ENCODE data around the gene DHCR24.

DHCR24 gene

DNA sequence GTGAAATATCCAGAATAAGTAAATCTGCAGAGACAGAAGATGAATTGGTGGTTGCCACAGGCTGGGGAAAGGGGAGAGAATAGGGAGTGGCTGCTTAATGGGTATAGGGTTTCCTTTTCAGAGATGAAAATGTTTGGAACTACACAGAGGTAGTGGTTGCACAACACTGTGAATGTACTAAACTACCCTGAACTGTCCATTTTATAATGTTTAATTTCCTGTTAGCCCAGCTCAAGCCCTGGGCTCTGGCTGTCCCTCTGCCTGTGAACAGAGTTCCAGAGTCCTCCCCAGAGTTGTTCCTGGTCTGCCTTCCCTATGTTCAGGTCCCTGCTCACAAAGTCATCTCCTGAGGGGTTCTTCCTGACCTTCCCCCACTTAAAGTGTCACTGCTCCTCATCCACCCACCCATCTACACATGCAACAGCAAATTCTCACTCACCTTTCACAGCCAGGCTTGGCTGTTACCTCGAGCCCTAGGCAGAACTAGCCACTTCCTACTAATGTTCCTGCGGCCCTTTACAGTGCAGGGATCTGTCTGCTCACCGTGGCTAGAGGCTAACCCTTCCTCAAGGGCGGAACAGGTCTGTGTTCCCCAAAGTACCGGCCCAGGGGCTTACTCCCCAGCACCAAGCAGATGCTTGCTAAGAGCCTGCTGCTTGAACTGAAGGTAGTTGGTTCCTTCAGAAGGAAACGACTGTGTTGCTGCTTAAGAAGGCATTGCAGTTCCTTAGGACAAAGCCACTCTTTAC, 22.4 kb downstream of the DHCR24 start:
- no peak for DNase-seq

DNA sequence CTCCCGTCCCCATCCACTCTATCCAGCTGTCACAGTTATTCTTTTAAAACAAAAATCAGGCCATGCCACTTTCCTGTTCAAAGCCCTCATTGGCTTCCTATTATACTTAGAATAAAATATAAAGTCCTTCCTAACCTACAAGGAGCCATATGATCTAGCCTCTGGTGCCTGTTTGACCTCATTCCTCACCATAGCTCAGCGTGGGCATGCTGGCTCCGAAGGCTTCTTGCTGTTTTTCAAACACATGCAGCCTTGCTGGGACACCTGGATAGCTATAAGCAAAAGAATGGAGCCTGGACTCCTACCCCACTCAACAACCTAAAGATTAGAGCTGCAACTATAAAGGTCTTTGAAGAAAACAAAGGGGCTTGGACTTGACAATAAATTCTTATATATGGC, 23.7 kb downstream of the DHCR24 start:
- DNase-seq, result no peak

DNA sequence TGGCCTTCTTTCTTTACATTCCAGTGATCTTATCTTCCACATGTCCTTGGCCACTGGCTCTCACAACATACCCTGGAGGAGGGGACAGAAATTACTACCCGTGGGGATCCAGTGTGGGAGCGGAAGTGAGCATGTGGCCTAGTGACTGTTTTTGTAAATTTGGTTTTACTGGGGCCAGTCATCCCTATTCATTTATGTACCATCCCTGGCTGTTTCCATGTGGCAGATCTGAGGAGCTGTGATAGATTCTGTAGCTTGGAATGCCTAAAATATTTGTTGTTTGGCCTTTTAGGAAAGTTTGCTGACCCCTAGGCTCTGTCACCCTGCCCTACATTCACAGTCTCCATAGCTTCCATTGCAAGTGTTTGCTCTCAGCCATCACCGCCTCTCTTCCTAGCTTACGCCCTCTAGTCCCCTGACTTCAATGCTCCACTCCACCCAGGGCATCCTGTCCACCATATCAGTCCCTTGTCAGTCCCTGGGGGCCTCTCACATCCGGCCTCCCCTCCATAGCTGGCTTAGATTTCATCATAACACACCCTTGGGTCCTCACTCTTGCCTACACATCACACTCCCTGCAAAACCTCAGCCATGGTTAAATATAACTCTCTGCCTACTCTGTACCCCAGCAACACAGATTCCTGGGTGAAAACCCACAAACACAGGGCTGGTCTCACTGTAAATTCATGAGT, 25.8 kb downstream of the DHCR24 start:
- DNase-seq, result no peak

DNA sequence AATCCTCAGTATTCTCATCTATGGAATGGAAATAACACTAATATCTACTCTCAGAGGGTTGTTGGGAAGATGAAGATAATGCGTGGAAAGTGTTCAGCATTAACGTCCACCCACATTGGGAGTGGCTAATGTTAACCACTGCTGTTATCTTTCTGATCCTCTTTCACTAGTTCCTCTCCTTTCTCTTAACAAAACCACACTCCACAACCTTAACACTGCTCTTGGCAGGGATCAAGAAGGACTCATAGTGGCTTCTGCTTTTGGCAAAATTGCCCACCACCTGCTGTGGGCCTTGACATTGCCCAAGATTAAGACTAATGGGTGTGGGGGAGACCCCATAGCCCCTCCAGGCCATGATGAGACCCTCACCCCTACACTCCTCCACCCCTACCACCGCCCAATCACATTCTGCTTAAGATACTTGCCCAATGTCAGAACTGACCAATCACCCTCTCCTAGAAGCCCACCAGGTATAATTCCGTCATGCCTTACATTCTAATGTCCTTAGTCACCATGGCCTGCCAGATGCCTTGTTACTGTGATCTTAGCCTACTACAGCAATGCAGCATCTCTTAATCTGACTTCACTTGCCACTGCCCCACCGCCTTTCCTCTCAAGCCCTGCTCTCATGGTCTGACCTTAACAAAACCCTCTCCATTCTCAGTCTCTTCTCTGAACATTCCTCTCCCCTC, 27.1 kb downstream of the DHCR24 start:
- DNase-seq, result no peak

DNA sequence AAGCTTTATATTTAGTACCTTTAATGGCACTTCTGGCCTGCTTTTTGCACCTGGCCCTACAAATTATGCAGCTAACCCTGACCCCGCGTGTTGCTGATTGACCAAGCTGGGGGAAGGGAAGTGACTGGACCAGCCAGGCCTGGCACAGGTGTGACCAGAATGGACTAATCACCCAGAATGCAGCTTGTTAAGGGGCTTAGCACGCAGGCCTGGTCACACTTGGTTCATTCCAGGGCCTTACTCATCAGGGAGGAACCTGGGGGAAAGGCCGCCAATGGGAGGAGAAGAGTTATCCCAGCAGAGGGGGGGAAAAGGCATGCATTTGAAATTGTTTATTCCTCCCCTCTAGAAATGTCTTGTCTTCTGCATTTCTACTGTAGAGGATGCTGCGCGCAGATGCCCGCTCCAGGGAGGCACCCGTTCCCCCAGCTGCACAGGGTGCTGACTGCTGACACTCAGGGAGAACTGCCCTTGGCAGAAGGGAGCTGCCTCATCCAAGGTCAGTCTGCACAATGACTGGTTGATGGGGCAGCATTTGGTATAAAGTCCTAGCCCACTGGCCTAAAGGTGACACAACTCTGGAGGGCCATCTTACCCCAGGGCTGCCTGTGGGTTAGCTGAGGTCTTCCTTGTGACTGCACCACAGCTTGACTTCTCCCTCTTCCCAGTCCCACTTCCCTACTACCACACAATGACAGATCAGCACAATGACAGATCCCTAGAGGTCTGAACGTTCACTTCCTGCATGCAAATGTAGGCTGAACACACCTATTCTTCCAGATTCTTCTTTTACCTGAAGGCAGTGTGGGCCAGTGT, 29.0 kb downstream of the DHCR24 start:
- DNase-seq, result no peak

DNA sequence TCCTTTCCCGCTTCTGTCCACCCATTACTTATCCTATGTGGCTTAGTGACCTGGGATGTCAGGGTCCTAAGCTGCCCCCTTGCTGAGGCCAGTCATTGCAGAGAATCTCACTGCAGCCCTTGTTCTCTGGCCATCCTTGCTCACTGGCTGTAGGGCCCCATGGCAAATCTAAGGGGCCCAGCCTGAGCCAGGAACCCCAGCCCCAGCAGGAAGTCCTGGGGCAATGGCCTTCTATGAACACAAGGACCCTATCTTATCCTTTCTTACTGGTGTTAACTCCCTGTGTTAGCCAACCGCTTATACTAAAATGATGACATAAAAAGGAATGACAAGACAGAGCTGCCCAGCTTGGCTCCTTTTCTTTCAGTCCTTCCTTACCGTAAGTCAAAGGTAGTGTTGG, 29.9 kb downstream of the DHCR24 start:
- no peak for DNase-seq

DNA sequence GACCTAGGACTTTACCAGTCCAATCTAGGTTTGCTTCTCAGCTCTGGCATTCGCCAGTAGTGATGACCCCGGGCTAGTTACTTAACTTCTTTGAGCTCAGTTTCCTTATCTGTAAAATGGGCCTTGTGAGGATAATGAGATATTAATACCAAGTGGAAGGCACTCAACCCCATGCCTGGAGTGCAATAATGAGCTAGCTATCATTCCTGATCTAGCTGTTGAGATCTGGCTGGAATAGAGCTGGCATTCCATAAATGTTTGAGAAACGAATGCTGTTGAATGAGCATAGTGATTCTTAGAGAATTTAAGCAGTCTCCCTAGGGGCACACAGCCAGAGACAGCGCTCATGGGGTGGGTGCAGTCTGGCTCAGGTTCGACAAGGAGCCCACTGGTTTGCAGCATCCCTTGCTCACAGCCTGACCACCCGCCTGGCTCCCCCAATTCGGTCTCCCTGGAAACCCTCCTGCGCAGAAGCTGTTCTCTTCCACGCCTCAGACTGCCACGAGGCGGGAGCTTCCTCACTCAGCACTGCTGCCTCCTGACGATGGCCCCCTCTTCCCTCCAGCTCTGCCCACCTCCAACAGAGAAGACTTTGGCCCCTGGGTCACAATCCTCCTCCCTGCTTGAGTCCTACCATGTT, 32.5 kb downstream of the DHCR24 start:
- no peak for DNase-seq

DNA sequence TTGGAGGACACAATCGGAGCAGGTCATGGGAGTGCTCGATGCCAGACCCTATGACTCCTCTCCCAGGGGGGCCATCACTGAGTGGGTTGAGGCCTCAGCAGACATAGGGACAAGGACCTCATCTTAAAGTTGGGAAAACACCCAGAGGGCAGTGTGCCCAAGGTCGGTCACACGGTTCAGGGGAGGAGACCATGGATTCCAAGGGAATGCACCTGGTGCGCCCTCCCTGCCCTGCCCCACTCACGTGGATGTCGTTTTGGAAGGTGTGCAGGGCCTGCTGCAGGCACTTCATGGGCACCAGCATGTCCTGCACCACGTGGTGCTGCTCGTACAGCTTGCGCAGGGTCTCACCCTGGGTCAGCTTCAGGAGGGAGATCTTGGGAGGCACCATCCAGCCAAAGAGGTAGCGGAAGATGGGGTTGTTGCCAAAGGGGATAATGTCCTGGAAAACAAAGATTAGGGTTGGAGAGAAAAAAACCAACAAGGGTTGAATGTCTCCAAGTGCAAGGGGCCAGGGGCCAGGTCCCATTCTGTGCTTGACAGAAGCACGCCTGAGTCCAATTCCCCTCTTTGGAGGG, 33.1 kb downstream of the DHCR24 start:
- DNase-seq, result no peak

DNA sequence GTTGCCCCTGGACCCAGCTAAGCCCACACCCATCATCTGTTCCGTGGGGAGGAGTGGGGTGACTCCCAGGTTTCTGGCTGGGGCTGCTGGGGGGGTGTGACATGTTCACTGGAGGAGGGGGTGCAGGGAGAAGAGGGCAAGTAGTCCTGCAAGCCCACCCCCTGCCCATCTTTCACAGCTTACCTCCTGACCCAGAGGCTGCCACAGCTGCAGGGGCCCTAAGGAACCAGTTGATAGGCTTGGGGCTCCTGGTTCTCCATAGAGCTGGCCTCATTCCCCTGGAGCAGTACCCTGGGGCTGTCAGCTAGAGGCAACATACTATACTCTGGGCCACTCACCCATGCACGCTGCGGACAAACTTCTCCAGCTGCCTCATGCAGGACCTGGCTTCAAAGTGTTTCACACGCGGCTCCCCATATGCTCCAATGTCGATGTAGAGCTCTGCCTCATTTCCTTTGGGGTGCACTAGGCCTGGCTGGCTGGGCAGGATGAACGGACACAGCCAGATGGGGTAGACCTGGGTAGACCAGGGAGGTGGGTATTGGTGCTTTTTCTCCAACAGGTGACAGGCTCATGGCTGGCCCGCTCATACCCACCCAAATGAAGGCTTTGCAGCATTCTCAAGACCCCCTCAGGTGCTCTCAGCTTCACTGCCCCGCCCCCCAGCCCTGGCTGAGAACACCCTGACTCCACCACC, 33.8 kb downstream of the DHCR24 start:
- DNase-seq, result no peak

DNA sequence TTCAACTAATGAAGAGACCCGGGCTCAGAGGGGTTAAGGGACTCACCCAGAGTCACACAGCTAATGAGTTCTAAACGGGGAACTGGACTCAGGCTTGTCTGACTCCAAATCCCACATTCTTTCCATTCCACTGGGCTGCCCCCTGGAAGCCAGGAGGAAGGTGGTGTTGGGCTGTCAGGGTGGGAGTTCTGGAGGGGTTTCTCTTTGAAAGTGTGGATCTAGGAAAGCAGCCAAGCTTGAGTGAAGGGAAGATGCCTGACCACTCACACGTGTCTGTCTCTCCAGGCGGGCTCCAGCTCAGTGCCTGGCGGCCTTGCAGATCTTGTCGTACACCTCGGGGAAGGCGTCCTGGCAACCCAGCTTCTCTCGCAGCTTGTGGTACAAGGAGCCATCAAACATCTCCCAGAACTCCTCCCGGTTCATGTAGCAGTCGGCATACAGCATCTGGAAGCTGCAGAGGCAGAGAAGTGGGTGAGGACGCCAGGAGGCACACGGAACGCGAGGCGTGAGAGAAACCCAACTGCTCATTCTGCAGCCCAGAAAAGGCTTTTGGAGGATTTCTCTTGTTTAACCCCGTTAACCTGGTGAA, 35.0 kb downstream of the DHCR24 start:
- DNase-seq, result no peak

DNA sequence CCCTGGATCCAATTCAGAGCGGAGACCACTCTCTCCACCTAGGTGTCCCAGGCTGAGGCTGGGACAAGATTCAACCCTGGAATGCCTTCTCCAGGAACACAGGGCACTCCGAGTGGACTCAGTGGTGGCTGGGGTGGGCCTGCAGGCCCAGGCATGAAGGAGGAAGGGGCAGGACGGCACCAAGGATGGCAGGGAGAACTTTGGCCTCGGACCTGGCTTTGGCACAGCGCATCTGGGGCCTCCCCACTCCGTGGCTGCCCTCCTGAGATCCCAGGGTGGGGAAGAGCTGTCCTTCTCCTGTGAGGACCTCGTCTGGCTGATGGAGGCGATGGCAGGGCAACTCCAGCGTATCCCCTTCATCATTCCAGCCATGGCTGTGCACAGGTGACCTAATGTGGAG, 35.6 kb downstream of the DHCR24 start:
- no peak for DNase-seq

DNA sequence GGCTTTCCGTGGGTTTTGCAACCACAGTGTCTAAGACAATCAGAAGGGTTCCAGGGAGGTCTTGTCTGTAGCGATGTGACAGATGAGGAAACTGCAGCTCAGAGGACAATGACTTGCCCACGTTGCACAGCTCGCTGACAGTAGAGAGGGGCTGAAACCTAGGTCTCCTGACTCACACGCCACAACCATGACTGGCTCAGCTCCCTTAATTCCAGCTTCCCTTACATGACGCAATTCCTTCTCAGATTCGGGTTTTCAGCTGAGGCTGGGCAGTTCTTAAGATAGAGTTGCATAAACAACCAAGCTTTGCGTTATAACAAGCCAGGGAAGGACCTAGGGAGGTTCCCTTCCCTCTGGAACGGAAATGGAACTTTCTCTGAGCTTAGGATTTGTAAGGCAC, 36.3 kb downstream of the DHCR24 start:
- no peak for DNase-seq

DNA sequence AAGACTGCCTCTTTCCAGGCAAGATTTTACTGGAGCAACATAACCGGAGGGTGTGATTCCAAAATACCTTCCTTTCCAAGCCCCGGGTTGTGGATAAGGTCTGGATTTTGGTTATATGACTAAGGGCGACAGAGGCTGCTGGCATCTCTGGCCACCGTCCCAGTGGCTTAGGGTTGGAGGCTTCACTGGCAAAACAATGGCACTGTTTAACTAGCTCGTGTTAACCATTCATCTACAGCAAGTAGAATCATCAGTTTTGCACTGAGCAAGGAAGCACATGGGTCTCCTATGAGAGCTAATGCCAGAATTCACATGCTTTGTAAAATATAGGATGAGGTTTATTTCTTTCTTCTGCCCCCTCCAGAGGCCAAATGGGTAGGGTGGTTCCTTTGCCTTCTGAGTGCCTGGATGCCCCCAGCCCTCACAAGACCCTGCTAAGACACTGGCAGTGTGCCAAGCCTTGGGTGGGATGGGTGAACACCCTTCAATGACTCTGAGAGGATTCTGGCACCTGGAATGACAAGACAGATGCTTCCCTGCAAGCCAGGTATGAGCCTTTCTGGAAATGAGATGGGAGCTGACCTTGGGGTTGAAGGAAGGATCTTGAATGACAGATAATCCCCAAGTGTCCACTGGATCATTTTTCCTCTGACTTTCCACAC, 36.8 kb downstream of the DHCR24 start:
- no peak for DNase-seq

DNA sequence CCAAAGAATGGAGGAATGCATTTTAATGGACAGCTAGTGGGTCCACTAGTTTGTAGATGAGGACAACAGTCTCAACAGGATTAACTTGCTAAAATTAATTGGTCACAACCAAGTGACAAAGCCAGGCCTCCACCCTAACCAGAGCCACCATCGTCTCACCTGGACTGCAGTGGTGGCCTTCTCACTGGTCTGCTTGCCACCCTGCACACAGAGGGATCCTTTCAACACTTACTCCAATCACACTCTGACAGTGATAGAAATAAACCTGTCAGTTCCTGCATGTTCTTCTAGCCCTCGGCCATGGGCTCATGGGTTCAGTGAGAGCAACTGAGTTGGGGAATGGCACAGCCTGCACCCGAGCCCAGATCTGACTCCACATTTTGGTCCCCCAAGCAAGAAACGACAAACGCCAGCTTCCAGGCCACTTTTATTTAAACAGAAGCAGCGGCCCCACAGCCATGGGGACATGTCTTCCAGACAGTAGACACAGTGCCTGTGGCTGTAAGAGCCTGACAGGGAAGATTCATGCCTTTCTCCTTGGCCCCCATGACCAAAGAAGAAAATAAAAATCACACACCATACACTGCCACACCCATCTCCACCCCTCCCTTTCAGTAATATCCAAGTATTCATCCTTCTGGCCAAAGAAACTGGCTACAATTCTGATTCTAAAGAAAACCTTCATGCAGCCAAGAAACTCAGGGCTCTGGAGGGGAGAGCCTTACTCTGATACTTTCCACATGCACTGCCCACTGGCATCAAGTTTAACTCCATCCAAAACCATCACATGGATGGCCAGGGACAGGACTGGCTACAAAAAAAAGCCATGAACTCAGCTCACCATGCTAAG, 37.6 kb downstream of the DHCR24 start:
- DNase-seq, result no peak

DNA sequence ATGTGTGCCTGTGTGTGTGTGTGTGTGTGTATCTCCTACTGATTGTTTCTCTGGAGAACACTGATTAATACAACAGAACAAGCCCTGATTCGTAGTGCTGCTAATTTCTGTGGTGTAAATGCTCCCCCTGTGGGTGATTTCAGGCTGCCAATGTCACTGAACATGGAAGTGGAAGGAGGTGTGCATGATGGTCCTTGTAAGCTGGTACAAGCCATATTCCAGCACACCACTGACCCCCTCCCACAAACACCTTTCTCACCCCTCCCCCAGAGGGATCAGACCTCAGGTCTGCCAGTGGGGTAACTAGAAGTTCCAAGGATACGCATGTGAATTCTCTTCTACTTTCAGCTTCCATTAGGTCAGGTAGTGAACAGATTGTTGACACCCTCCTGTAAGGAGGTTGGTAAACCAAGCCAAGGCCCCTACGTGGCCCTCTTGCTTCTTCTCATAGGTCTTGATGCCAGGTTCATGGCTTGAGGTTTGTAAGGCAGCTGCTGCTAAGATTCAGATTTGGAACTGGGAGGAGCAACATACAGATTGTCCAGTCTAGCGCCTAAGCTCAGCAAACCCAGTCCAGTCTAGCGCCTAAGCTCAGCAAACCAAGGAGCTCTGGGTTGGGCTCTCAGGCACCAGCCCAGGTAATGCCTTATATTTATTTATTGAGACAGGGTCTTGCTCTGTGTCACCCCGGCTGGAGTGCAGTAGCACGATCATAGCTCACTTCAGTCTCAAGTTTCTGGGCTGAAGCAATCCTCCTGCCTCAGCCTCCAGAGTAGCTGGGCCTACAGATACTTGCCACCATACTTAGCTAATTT, 38.7 kb downstream of the DHCR24 start:
- DNase-seq, result no peak

DNA sequence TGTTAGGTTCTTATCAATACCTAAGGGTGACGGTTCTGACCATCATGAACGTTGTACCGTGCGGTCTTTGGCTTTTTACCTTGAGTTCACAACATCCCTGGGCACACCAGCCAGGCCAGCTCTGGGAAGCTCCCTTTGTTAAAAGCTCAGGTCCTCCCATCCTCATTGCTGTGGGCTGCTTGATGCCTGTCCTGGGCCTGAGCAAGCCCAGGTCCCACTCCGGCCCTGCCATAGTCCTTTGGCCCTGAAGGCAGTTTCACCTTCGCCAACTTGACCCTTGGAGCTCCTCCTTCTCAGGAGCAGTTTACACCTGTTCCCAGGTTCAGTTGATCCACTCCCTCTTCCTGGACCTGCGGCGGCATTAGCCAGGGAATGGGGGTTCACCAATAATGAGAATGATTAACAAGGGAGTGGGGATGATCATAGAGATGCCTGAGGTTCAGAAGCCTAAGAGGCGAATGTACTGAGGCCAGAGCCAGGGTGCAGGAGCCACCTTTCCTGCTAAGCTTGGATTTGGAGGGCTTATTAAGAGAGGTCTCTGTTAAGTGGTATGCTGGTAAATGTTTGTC, 40.2 kb downstream of the DHCR24 start:
- no peak for DNase-seq

DNA sequence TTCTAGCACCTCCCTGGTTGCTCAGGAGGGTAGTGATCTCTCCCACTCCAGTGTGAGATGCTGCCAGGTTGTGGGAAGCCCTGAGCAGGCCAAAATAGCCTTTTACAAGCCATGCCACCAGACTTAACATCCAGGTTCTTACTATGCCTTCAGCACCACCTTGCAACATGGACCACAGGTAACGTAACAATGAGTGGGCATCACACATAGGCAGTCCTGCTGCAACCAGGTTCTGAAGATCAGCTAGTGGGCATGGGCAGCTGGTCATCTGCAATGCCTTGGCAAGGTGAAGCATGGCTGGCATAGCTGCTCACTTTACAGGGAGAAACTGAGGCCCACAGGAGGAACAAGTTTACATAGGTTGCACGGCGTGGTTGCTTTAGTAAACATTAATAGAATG, 40.7 kb downstream of the DHCR24 start:
- DNase-seq, result no peak

DNA sequence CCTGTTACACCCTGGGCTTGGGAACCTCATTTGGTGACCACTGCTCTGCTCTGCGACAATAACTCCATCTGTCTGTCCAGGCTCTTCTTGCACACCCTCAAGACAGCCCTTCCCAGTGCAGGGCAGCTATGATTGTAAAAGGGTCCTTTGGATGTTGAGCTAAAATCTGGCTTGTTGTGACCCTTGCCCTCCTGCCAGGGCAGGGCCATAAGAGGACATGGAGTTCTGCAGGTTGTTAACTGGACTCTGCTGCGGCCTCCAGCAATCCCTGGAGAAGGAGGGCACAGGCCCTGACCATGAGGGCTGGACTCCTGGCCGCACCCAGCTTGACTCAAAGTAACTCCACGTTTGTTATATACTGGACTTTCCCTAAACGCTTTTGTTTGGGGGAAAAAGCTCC, 41.2 kb downstream of the DHCR24 start:
- DNase-seq, result no peak

DNA sequence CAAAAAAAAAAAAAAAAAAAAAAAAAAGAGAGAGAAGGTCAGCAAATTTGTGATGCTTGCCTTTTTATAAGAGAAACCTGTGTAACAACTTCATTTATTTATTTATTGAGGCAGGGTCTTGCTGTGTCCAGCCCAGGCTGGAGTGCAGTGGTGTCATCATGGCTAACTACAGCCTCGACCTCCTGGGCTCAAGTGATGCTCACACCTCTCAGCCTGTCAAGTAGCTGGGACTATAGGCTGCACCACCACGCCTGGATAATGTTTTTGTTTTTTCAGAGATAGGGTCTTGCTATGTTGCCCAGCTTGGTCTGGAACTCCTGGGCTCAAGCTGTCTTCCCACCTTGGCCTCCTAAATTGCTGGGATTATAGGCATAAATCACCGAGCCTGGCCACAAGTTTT, 42.4 kb downstream of the DHCR24 start:
- DNase-seq, result no peak
